ENCODE measurements around the gene FHOD1. TPM values are rescaled to one million over a fixed set of nuclear protein-coding genes. Genes with fewer than 3 reads are reported as not detected.
A peak's percentile ranks its signal among the peaks of the same experiment; 100 is the strongest.

FHOD1 gene
- total and polyA plus RNA-seq, 2 of the 13 experiments (the other 11 are each of a cell fraction or from before 2014, with no cell fraction given): 20.0 to 20.8 TPM

DNA sequence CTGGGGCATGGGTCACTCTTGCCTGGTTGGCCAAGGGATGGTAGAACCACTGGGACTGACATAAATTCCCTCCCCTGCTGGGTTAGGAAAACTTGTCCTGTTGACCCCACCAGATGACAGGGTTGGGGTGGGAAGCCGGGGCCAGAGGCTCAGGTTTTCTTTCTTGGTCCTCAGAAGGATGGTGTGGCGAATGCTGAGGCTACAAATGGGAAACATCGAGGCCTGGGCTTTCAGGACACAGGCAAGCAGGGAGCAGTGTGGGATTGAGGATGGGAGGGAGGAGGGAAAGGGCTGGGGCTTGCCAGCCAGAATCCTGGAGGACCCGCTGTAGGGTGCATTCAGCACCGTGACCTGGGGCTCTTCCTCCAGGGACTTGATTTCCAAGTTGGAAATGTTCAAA is 17.6 kb upstream of the FHOD1 start (continued):
- TF ChIP-seq, protein P1, sequence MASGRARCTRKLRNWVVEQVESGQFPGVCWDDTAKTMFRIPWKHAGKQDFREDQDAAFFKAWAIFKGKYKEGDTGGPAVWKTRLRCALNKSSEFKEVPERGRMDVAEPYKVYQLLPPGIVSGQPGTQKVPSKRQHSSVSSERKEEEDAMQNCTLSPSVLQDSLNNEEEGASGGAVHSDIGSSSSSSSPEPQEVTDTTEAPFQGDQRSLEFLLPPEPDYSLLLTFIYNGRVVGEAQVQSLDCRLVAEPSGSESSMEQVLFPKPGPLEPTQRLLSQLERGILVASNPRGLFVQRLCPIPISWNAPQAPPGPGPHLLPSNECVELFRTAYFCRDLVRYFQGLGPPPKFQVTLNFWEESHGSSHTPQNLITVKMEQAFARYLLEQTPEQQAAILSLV (CRISPR knock-in tag; IDR thresholded peaks at IDR 0.05; ENCODE audit: borderline replicate concordance): no peak

DNA sequence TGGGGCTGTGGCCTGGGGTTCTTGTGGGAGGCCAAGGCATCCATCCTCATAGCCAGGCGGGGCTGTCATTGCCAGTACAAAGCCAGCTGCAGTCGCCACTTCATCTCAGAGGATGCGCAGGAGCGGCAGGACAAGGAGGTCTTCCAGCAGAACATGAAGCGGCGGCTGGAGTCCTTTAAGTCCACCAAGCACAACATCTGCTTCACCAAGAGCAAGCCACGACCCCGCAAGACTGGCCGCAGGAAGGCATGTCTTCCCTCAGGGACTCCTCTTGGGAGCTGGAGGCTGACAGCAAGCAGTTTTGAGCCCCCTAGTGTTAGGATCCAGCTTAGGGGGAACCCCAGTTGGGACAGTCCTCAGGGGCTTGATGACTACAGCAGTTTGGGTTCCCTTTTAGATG is 17.0 kb upstream of the FHOD1 start:
- no peak for FAIRE-seq
- H3K4me2 ChIP-seq (ENCODE audit: low read depth, low read length): no peak overlapping the region
- peak; percentile 64 for ATAC-seq
- no TSS peak for BruUV-seq (replicated peaks)
- ChIA-PET CTCF (ENCODE audit: low intra/inter-chr PET ratio, low total read pairs) (interaction anchor here (0.6 kb wide), 1 partner anchor 286 kb away, joined by 3 read pairs; no protein-coding TSS in a partner anchor), POLR2A (interaction anchor here (0.8 kb wide), 1 partner anchor 13 kb away, joined by 3 read pairs; no protein-coding TSS in a partner anchor)
- no peaks in the 10 kb centered on the region for H3K79me2 ChIP-seq (ENCODE audit: insufficient read depth, low read length)
- no peaks in the 10 kb centered on the region for H3K4me1 ChIP-seq (ENCODE audit: insufficient read depth, low read length)
- 57% methylated on average over 9 of the region's 9 CpGs for WGBS (ENCODE audit: low lambda C conversion rate)
- DNase-seq (ENCODE audit: low spot score): no peak
- H4K20me1 ChIP-seq (ENCODE audit: insufficient read depth, low read length): no peaks in the 10 kb centered on the region
- 0 out of 2 replicates have a peak, but pooled peaks have one; percentile 30 for TF ChIP-seq STAG1 (CRISPR knock-in tag; IDR thresholded peaks at IDR 0.05)
- TF ChIP-seq, protein P2, sequence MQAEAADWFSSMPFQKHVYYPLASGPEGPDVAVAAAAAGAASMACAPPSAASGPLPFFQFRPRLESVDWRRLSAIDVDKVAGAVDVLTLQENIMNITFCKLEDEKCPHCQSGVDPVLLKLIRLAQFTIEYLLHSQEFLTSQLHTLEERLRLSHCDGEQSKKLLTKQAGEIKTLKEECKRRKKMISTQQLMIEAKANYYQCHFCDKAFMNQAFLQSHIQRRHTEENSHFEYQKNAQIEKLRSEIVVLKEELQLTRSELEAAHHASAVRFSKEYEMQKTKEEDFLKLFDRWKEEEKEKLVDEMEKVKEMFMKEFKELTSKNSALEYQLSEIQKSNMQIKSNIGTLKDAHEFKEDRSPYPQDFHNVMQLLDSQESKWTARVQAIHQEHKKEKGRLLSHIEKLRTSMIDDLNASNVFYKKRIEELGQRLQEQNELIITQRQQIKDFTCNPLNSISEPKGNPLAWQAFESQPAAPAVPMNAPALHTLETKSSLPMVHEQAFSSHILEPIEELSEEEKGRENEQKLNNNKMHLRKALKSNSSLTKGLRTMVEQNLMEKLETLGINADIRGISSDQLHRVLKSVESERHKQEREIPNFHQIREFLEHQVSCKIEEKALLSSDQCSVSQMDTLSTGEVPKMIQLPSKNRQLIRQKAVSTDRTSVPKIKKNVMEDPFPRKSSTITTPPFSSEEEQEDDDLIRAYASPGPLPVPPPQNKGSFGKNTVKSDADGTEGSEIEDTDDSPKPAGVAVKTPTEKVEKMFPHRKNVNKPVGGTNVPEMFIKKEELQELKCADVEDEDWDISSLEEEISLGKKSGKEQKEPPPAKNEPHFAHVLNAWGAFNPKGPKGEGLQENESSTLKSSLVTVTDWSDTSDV (CRISPR knock-in tag; IDR thresholded peaks at IDR 0.05): 0 out of 2 replicates have a peak, but pooled peaks have one; percentile 48
- no peak for TF ChIP-seq SP1 (IDR thresholded peaks at IDR 0.05)
- no peak for TF ChIP-seq SP1 (CRISPR knock-in tag; IDR thresholded peaks at IDR 0.05)
- TF ChIP-seq, protein P3, sequence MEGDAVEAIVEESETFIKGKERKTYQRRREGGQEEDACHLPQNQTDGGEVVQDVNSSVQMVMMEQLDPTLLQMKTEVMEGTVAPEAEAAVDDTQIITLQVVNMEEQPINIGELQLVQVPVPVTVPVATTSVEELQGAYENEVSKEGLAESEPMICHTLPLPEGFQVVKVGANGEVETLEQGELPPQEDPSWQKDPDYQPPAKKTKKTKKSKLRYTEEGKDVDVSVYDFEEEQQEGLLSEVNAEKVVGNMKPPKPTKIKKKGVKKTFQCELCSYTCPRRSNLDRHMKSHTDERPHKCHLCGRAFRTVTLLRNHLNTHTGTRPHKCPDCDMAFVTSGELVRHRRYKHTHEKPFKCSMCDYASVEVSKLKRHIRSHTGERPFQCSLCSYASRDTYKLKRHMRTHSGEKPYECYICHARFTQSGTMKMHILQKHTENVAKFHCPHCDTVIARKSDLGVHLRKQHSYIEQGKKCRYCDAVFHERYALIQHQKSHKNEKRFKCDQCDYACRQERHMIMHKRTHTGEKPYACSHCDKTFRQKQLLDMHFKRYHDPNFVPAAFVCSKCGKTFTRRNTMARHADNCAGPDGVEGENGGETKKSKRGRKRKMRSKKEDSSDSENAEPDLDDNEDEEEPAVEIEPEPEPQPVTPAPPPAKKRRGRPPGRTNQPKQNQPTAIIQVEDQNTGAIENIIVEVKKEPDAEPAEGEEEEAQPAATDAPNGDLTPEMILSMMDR (CRISPR knock-in tag; IDR thresholded peaks at IDR 0.05): peak; percentile 49
- TF ChIP-seq, protein P4, sequence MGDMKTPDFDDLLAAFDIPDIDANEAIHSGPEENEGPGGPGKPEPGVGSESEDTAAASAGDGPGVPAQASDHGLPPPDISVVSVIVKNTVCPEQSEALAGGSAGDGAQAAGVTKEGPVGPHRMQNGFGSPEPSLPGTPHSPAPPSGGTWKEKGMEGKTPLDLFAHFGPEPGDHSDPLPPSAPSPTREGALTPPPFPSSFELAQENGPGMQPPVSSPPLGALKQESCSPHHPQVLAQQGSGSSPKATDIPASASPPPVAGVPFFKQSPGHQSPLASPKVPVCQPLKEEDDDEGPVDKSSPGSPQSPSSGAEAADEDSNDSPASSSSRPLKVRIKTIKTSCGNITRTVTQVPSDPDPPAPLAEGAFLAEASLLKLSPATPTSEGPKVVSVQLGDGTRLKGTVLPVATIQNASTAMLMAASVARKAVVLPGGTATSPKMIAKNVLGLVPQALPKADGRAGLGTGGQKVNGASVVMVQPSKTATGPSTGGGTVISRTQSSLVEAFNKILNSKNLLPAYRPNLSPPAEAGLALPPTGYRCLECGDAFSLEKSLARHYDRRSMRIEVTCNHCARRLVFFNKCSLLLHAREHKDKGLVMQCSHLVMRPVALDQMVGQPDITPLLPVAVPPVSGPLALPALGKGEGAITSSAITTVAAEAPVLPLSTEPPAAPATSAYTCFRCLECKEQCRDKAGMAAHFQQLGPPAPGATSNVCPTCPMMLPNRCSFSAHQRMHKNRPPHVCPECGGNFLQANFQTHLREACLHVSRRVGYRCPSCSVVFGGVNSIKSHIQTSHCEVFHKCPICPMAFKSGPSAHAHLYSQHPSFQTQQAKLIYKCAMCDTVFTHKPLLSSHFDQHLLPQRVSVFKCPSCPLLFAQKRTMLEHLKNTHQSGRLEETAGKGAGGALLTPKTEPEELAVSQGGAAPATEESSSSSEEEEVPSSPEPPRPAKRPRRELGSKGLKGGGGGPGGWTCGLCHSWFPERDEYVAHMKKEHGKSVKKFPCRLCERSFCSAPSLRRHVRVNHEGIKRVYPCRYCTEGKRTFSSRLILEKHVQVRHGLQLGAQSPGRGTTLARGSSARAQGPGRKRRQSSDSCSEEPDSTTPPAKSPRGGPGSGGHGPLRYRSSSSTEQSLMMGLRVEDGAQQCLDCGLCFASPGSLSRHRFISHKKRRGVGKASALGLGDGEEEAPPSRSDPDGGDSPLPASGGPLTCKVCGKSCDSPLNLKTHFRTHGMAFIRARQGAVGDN (CRISPR knock-in tag; IDR thresholded peaks at IDR 0.05): peak; percentile 20; the same call in 1 of the 2 replicates
- no peak for TF ChIP-seq ZNF569 (CRISPR knock-in tag; IDR thresholded peaks at IDR 0.05; ENCODE audit: borderline replicate concordance)
- no peak overlapping the region for H2AFZ ChIP-seq (ENCODE audit: low read length)
- no peak overlapping the region for H3K27ac ChIP-seq (ENCODE audit: extremely low read length, insufficient read depth, low read length)
- in situ Hi-C loops (cut with HindIII; ENCODE audit: extremely low pct_ligation_motif_present, low pct_unique_long_range_greater_than_20kb): no loop called here
- no peaks in the 10 kb centered on the region for H3K36me3 ChIP-seq (replicated peaks in 1 of 2; ENCODE audit: control insufficient read depth in 1 of 2, insufficient read depth in 2 of 2, low read length in 2 of 2)
- intact Hi-C loops (cut with micrococcal nuclease; ENCODE audit: unreplicated experiment): no loop called here
- no peak overlapping the region for H3K4me3 ChIP-seq (replicated peaks in 1 of 3; ENCODE audit: insufficient read depth in 1 of 3, low read depth in 2 of 3, low read length in 3 of 3)
- no peaks in the 10 kb centered on the region for H3K9me3 ChIP-seq (ENCODE audit: low read length)
- no peak overlapping the region for H3K9ac ChIP-seq (ENCODE audit: insufficient read depth, low read depth, low read length)
- H3K27me3 ChIP-seq (ENCODE audit: control insufficient read depth in 1 of 2, insufficient read depth in 2 of 2, low read length in 2 of 2): peaks cover 8 to 40% of the 10 kb centered on the region in 2 experiments; a peak in 4 of 5 replicates
